Activated CD4-positive, alpha-beta T cell treated with anti-CD3 and anti-CD28 coated beads, Interleukin-2, amount 50 U/mL, for 1 hour (primary cell): ENCODE data around the gene PPP6R3.
A peak's percentile ranks its signal among the peaks of the same experiment; 100 is the strongest.

Experiments
- DNase-seq: peaks from one replicate; pipeline ENCODE4 v3.0.0-alpha.2; 2020

PPP6R3 gene

GRCh38 chr11:68498903-68499883 is 38.6 kb downstream of the PPP6R3 start:
- DNase-seq = no peak

- no peak for DNase-seq
Observed at GRCh38 chr11:68500206-68500605, 39.7 kb downstream of the PPP6R3 start.

GRCh38 chr11:68501813-68502212 is 41.3 kb downstream of the PPP6R3 start:
- DNase-seq = no peak

GRCh38 chr11:68503251-68503687 is 42.7 kb downstream of the PPP6R3 start:
- DNase-seq = no peak

- no peak for DNase-seq
Observed at GRCh38 chr11:68503792-68504191, 43.2 kb downstream of the PPP6R3 start.

GRCh38 chr11:68504432-68505066 is 44.0 kb downstream of the PPP6R3 start:
- DNase-seq = no peak

- no peak for DNase-seq
Observed at GRCh38 chr11:68505596-68505995, 45.0 kb downstream of the PPP6R3 start.

GRCh38 chr11:68506908-68507307 is 46.4 kb downstream of the PPP6R3 start:
- DNase-seq = no peak

- DNase-seq = no peak
Observed at GRCh38 chr11:68508425-68508824, 47.9 kb downstream of the PPP6R3 start.

- DNase-seq = no peak
Observed at GRCh38 chr11:68509066-68509465, 48.5 kb downstream of the PPP6R3 start.

GRCh38 chr11:68513930-68514487 is 53.5 kb downstream of the PPP6R3 start:
- DNase-seq = no peak

GRCh38 chr11:68517121-68517741 is 56.7 kb downstream of the PPP6R3 start:
- no peak for DNase-seq

GRCh38 chr11:68518191-68518590 is 57.6 kb downstream of the PPP6R3 start:
- DNase-seq = no peak

GRCh38 chr11:68521969-68522652 is 61.6 kb downstream of the PPP6R3 start:
- no peak for DNase-seq

- DNase-seq = no peak
Observed at GRCh38 chr11:68523033-68523432, 62.5 kb downstream of the PPP6R3 start.

- no peak for DNase-seq
Observed at GRCh38 chr11:68523743-68524142, 63.2 kb downstream of the PPP6R3 start.

- DNase-seq = no peak
Observed at GRCh38 chr11:68524213-68524612, 63.7 kb downstream of the PPP6R3 start.

- no peak for DNase-seq
Observed at GRCh38 chr11:68524681-68525080, 64.1 kb downstream of the PPP6R3 start.

- no peak for DNase-seq
Observed at GRCh38 chr11:68525336-68525735, 64.8 kb downstream of the PPP6R3 start.

GRCh38 chr11:68525930-68526329 is 65.4 kb downstream of the PPP6R3 start:
- DNase-seq = no peak

GRCh38 chr11:68527585-68527984 is 67.0 kb downstream of the PPP6R3 start:
- no peak for DNase-seq

- DNase-seq = peak; percentile 6
Observed at GRCh38 chr11:68528630-68529029, 68.1 kb downstream of the PPP6R3 start.
